GM12873 (cell line): ENCODE data around the gene EPB41L4B.

Experiments
- TF ChIP-seq, protein P1 (sequence below): IDR thresholded peaks from 2 replicates; pipeline ENCODE4 v1.5.1; 2012; ENCODE audit warnings: low read depth, mild to moderate bottlenecking, moderate library complexity, low read length, control low read depth; ENCODE audit not compliant: insufficient read depth; ENCODE audit errors: missing control alignments

The EPB41L4B gene

DNA sequence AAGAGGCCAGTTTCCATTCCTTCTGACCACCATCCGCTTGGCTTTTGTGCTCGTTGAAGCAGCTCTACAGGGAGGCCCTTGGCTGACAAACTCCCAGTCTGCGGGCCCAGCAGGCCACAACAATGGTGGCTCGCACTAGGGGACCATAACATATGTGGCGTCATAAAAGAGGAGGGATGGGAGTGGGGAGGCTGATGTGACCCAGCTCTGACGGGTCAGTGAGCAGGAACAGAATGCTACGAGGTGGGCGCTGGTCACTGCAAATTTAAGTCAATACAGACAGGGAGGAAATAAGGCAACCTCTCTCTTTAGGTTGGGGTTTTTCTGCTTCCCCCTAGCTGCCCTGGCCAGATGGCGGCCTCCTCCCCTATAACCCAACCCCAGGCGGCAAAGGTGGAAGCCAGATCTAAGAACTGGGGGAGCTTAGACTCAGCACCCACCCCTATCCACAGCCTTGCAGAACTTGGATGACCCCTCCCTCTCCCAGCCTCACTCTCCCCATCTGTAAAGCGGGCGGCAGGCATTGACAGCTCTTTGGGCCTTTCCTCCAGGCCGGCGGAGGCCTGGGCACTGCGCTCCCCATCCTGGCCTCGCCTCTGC, 154.6 kb downstream of the EPB41L4B start:
- TF ChIP-seq, protein P1, sequence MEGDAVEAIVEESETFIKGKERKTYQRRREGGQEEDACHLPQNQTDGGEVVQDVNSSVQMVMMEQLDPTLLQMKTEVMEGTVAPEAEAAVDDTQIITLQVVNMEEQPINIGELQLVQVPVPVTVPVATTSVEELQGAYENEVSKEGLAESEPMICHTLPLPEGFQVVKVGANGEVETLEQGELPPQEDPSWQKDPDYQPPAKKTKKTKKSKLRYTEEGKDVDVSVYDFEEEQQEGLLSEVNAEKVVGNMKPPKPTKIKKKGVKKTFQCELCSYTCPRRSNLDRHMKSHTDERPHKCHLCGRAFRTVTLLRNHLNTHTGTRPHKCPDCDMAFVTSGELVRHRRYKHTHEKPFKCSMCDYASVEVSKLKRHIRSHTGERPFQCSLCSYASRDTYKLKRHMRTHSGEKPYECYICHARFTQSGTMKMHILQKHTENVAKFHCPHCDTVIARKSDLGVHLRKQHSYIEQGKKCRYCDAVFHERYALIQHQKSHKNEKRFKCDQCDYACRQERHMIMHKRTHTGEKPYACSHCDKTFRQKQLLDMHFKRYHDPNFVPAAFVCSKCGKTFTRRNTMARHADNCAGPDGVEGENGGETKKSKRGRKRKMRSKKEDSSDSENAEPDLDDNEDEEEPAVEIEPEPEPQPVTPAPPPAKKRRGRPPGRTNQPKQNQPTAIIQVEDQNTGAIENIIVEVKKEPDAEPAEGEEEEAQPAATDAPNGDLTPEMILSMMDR, result no peak

DNA sequence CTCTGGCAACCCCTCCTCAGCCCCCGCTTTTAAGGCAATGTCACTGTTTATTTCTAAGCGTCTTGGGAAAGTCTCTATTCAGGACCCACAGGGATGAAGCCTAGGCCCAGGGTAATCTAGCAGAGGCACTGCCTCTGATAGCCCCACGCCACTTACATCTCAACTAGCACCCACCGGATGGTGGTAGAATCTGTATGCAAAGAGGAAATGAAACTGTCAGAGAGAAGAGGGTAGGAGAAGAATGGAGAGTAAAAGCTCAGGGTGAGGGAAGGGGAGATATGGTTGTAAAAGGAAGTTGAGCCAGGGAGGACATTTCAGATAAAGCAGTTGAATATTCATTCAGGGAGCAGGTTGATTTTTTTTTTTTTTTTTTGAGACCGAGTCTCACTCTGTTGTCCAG, 156.8 kb downstream of the EPB41L4B start:
- TF ChIP-seq, protein P1, result no peak

DNA sequence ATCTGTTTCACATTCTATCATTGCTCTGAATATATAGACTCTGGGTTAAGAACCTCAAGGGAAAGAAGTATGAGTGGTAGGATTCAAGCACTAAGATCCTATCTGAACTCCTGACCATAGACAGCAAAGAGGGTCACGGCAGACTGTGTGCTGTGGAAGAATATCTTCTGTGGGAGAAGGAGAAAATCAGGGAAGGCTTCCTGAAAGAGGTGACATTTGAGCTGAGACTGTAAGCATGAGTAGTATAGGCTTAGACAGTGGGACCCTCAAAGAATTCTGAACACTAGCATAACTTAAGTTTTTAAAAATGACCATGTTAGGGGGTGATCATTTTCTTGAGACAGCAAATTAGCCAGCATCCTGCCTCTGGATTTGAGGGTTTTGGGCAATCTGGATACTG, 157.7 kb downstream of the EPB41L4B start:
- TF ChIP-seq, protein P1, result no peak

DNA sequence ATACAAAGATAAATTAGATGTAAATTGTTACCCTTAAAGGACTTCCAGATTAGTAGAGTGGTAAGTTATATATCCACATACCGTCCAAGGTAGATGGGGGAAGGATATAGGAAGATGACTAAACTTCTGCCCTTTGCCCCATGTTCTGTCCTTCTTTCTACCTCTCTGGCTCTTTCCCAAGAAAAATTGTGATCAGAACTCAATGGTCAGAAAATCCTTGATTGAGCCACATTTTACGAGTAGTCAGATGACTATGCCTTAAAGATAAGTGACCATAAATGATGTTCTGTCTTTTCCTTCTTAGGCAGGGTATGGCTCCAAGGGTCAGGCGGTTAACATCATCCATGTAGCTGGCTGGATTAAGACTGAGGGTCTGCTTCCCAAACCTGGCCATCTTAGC, 158.2 kb downstream of the EPB41L4B start:
- TF ChIP-seq, protein P1, result no peak

DNA sequence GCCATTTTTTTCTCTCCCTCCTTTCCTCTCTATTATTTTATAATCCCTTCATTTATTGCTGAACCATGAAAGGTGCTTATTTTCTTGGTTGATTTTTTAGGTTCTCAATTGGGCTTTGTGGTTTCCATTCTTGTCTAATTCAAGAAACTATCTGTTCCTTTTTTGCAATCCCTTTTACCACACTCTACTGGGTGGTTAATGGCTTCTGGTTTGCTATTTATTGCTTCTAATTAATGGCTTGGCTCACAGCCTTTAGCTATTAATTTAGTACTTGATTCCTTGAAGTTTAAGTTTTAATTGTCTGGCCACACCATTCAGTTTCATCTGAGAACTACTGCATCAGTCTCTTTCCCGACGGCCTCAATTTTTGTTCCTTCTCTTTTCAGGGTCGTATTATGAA, 159.4 kb downstream of the EPB41L4B start:
- TF ChIP-seq, protein P1, result no peak

DNA sequence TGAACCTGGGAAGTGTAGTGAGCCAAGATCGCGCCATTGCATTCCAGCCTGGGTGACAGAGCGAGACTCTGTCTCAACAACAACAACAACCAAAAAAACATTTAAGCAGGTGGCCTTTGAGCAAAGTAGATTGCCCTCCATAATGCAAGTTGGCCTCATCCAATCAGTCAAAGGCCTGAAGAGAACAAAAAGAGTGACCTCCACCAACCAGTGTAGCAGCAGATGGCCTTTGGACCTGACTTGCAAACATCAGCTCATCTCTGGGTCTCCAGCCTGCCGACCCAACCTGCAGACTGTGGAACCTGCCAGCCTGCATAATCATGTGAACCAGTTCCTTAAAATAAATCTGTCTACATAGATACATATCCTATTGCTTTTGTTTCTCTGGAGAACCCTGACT, 161.3 kb downstream of the EPB41L4B start:
- TF ChIP-seq, protein P1, result no peak

DNA sequence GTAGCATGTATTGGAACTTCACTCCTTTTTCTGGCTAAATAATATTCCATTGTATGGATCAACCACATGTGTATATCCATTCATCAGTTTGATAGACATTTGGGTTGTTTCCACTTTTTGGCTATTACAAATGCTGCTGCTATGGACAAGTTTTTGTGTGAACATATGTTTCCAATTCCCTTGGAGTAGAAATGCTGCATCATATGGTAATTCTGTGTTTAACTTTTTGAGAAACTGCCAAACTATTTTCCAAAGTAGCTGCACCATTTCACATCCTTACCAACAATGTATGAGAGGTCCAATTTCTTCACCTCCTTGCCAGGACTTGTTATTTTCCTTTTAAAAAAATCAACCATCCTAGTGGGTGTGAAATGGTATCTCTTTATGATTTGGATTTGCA, 162.2 kb downstream of the EPB41L4B start:
- TF ChIP-seq, protein P1, result no peak

DNA sequence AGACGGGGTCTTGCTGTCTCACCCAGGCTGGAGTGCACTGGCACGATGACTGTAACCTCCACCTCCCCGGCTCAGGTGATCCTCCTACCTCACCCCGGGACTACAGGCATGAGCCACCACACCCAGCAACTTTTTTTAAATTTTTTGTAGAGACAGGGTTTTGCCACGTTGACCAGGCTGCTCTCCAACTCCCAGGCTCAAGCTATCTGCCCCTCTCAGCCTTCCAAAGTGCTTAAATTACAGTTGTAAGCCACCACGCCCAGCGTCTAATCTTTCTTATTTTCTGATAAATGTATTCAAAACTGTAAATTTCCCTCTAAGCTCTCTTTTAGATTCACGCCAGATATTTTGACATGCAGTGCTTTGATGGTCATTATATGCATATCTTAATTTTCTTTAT, 164.2 kb downstream of the EPB41L4B start:
- TF ChIP-seq, protein P1, result no peak
